SU-DHL-6 (cell line): ENCODE data around the gene VPS11.

ENCODE experiments used
- H2AFZ ChIP-seq: fragments of 200-600 bp; sonication (generic); 2 replicates; pipeline ENCODE4 v1.6.1; 2014; ENCODE audit warnings: low read depth, mild to moderate bottlenecking, moderate library complexity, mixed read lengths, antibody characterized with exemption, low read length; ENCODE audit not compliant: severe bottlenecking
- H3F3A ChIP-seq: fragments of 200-600 bp; shearing (Covaris generic); 2 replicates; pipeline ENCODE4 v1.6.0; 2016; ENCODE audit warnings: antibody characterized with exemption, mild to moderate bottlenecking; ENCODE audit not compliant: insufficient read depth
- H3K27ac ChIP-seq: fragments of 200-600 bp; sonication (generic); 2 replicates; pipeline ENCODE4 v1.5.1; 2016; ENCODE audit warnings: low read depth, mild to moderate bottlenecking, low read length, moderate library complexity, mixed read lengths
- H3K27me3 ChIP-seq: fragments of 200-600 bp; sonication (generic), shearing (Covaris generic); 2 replicates; pipeline ENCODE4 v1.6.0; 2014; ENCODE audit warnings: mild to moderate bottlenecking, low read length
- H3K36me3 ChIP-seq: fragments of 200-600 bp; sonication (generic); 2 replicates; pipeline ENCODE4 v1.6.1; 2014; ENCODE audit warnings: mild to moderate bottlenecking, low read length, mixed read lengths
- H3K4me2 ChIP-seq: fragments of 300-600, 200-600 bp; shearing (Covaris generic), sonication (generic); 2 replicates; pipeline ENCODE4 v1.6.0; 2014; ENCODE audit warnings: low read length, low read depth, mild to moderate bottlenecking; ENCODE audit not compliant: poor library complexity, severe bottlenecking
- H3K4me3 ChIP-seq: fragments of 200-600 bp; sonication (generic); 2 replicates; pipeline ENCODE4 v1.5.1; 2014; ENCODE audit warnings: antibody characterized with exemption, low read length, mild to moderate bottlenecking, mixed read lengths; ENCODE audit not compliant: insufficient read depth, poor library complexity, severe bottlenecking
- H3K79me2 ChIP-seq: fragments of 200-600 bp; sonication (generic); 2 replicates; pipeline ENCODE4 v1.6.1; 2014; ENCODE audit warnings: mild to moderate bottlenecking, low read length, moderate library complexity; ENCODE audit not compliant: insufficient read depth
- H3K9ac ChIP-seq: fragments of 200-600 bp; sonication (generic); 2 replicates; pipeline ENCODE4 v1.7.0; 2014; ENCODE audit warnings: mild to moderate bottlenecking, low read length
- H3K9me2 ChIP-seq: fragments of 200-600 bp; sonication (generic); replicated peaks from 2 replicates; pipeline ENCODE4 v1.6.1; 2014; ENCODE audit warnings: low read length; ENCODE audit not compliant: insufficient read depth
- H3K9me3 ChIP-seq: fragments of 200-600 bp; sonication (generic); 2 replicates; pipeline ENCODE4 v1.6.1; 2014; ENCODE audit warnings: low read length, mixed read lengths; ENCODE audit not compliant: insufficient read depth
- H4K20me1 ChIP-seq: fragments of 200-600 bp; sonication (generic); 2 replicates; pipeline ENCODE4 v1.6.1; 2014; ENCODE audit warnings: low read depth, mild to moderate bottlenecking, antibody characterized with exemption, low read length, moderate library complexity, mixed read lengths
- EZH2phosphoT487 ChIP-seq: fragments of 200-600 bp; sonication (generic), shearing (Covaris generic); conservative IDR thresholded peaks from 2 replicates; pipeline ENCODE4 v1.6.1; 2018; ENCODE audit warnings: mild to moderate bottlenecking, antibody characterized with exemption, low read length, moderate library complexity, mixed read lengths
- TF ChIP-seq, protein P1 (sequence below): fragments of 200-600 bp; sonication (generic); IDR thresholded peaks from one replicate; pipeline ENCODE4 v1.5.1; 2017; ENCODE audit warnings: antibody characterized with exemption, mild to moderate bottlenecking, low read length, moderate library complexity; ENCODE audit not compliant: insufficient read depth, poor library complexity, severe bottlenecking

Gene VPS11

DNA sequence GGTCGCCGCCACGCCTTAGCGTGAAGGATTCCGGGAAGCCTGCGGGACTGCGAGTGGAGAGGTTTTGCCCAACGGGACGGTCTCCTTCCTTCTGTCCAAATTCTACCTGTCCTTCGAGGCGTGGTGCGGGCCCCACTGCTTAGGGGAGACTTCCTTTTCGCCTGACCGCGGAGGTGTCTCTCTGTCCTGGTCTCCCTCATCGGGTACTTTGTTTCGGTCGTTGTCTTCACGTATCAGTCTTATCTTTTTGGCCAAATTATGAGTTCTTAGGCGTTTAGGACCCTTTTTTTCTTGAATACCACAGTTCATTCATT lies 54.1 kb downstream of the VPS11 start:
- peak overlapping the region; percentile 84 for H3K4me2 ChIP-seq
- no peak for TF ChIP-seq EZH2phosphoT487
- TF ChIP-seq, protein P1, sequence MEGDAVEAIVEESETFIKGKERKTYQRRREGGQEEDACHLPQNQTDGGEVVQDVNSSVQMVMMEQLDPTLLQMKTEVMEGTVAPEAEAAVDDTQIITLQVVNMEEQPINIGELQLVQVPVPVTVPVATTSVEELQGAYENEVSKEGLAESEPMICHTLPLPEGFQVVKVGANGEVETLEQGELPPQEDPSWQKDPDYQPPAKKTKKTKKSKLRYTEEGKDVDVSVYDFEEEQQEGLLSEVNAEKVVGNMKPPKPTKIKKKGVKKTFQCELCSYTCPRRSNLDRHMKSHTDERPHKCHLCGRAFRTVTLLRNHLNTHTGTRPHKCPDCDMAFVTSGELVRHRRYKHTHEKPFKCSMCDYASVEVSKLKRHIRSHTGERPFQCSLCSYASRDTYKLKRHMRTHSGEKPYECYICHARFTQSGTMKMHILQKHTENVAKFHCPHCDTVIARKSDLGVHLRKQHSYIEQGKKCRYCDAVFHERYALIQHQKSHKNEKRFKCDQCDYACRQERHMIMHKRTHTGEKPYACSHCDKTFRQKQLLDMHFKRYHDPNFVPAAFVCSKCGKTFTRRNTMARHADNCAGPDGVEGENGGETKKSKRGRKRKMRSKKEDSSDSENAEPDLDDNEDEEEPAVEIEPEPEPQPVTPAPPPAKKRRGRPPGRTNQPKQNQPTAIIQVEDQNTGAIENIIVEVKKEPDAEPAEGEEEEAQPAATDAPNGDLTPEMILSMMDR: no peak
- peak overlapping the region; percentile 92 for H3K4me3 ChIP-seq
- no peaks in the 10 kb centered on the region for H3K9me3 ChIP-seq
- peaks cover 16% of the 10 kb centered on the region for H3F3A ChIP-seq
- H3K36me3 ChIP-seq: no peaks in the 10 kb centered on the region
- no peaks in the 10 kb centered on the region for H3K9me2 ChIP-seq
- peak overlapping the region; percentile 89 for H3K9ac ChIP-seq
- H2AFZ ChIP-seq: peak overlapping the region; percentile 77
- no peaks in the 10 kb centered on the region for H4K20me1 ChIP-seq
- no peak overlapping the region for H3K27ac ChIP-seq
- no peaks in the 10 kb centered on the region for H3K27me3 ChIP-seq
- H3K79me2 ChIP-seq: peaks cover 29% of the 10 kb centered on the region

GRCh38 chr11:119125821-119126220 lies 58.2 kb downstream of the VPS11 start:
- Histone ChIP-seq H3K9me3 (no peaks in the 10 kb centered on the region), H3K79me2 (peaks cover 29% of the 10 kb centered on the region), H3K4me3 (no peak overlapping the region), H3K9ac (no peak overlapping the region), H3F3A (no peaks in the 10 kb centered on the region), H4K20me1 (no peaks in the 10 kb centered on the region), H3K27me3 (no peaks in the 10 kb centered on the region), H2AFZ (no peak overlapping the region), H3K36me3 (no peaks in the 10 kb centered on the region), H3K27ac (no peak overlapping the region), H3K9me2 (no peaks in the 10 kb centered on the region), H3K4me2 (no peak overlapping the region)
- TF ChIP-seq EZH2phosphoT487: no peak
- TF ChIP-seq, protein P1: no peak

- no peaks in the 10 kb centered on the region for H3F3A ChIP-seq
- H3K9me2 ChIP-seq: no peaks in the 10 kb centered on the region
- no peaks in the 10 kb centered on the region for H3K36me3 ChIP-seq
- H3K9ac ChIP-seq: no peak overlapping the region
- no peaks in the 10 kb centered on the region for H3K9me3 ChIP-seq
- TF ChIP-seq, protein P1: no peak
- TF ChIP-seq EZH2phosphoT487: no peak
- H2AFZ ChIP-seq: no peak overlapping the region
- H4K20me1 ChIP-seq: no peaks in the 10 kb centered on the region
- peaks cover 26% of the 10 kb centered on the region for H3K79me2 ChIP-seq
- no peak overlapping the region for H3K27ac ChIP-seq
- no peaks in the 10 kb centered on the region for H3K27me3 ChIP-seq
- H3K4me2 ChIP-seq: no peak overlapping the region
- H3K4me3 ChIP-seq: no peak overlapping the region
Observed at GRCh38 chr11:119126675-119127268, 59.2 kb downstream of the VPS11 start.
